Small intestine (tissue), 7 donors: Measurements from ENCODE around the gene SLC4A5. TPM values are rescaled to one million over a fixed set of nuclear protein-coding genes. Genes with fewer than 3 reads are reported as not detected.

Source experiments
- DNase-seq, 2 donors: peaks; one replicate each; pipeline versions ENCODE4 v3.0.0 to v3.0.0-alpha.2; 2013
- FAIRE-seq: peaks from 2 replicates; lab custom pipeline; 2012; peaks lifted over from hg19 to GRCh38; lab: Jason Lieb, UNC
- H3K27ac ChIP-seq, 3 donors: one replicate each; pipeline ENCODE4 v1.5.1; 2013; ENCODE audit warnings: low read length in 2 of 3, mild to moderate bottlenecking in 2 of 3, control low read depth in 1 of 3, inconsistent platforms in 1 of 3, low read depth in 1 of 3, moderate library complexity in 1 of 3
- H3K27me3 ChIP-seq, 3 donors: one replicate each; pipeline ENCODE4 v1.6.1; 2013; ENCODE audit warnings: low read length in 3 of 3, inconsistent platforms in 1 of 3; ENCODE audit not compliant: control insufficient read depth in 3 of 3, insufficient read depth in 3 of 3
- H3K36me3 ChIP-seq, 3 donors: one replicate each; pipeline ENCODE4 v1.6.1; 2013; ENCODE audit warnings: low read length in 3 of 3, inconsistent platforms in 1 of 3, low read depth in 1 of 3, mild to moderate bottlenecking in 1 of 3, moderate library complexity in 1 of 3; ENCODE audit not compliant: control insufficient read depth in 3 of 3, insufficient read depth in 2 of 3
- H3K4me1 ChIP-seq, 3 donors: one replicate each; pipeline ENCODE4 v1.6.1; 2013; ENCODE audit warnings: low read length in 2 of 3, inconsistent platforms in 1 of 3, low read depth in 1 of 3, mild to moderate bottlenecking in 1 of 3, moderate library complexity in 1 of 3; ENCODE audit not compliant: control insufficient read depth in 3 of 3, insufficient read depth in 2 of 3
- H3K4me3 ChIP-seq, 3 donors: one replicate each; pipeline ENCODE4 v1.5.1; 2013; ENCODE audit warnings: low read length in 3 of 3, control low read depth in 1 of 3, inconsistent platforms in 1 of 3, low read depth in 1 of 3, mild to moderate bottlenecking in 1 of 3, moderate library complexity in 1 of 3
- H3K9me3 ChIP-seq, 2 donors: one replicate each; pipeline ENCODE4 v1.6.1; 2013; ENCODE audit warnings: low read depth in 1 of 2, low read length in 1 of 2; ENCODE audit not compliant: control insufficient read depth in 2 of 2, insufficient read depth in 1 of 2
- whole genome bisulfite sequencing, 3 donors: extraction: QIAGEN DNeasy Blood & Tissue Kit; methylation state at CpG; one replicate each; pipeline ENCODE4 v1.1.7; 2013; 5-methylcytosine and 5-hydroxymethylcytosine counted together
- polyA plus RNA-seq, 4 donors: library from polyadenylated mRNA; stranded (reverse) in 3 of 4; unstranded in 1 of 4; fragments of 200-250 nt in 3 of 4; fragments of 120-200 nt in 1 of 4; gene quantifications; one replicate each; pipeline versions ENCODE4 v1.2.1 to v1.2.3, GENCODE V29; 2013
- donor health status: healthy with polysubstance abuse.
- donor health status: control.
- donor health status: control.
- donor health status: Bipolar disorder and iron deficiency.
- donor health status: healthy.

The SLC4A5 gene
- polyA plus RNA-seq, 4 donors: 0.43 to 2.0 (median 0.59) TPM; not detected in 1

DNA sequence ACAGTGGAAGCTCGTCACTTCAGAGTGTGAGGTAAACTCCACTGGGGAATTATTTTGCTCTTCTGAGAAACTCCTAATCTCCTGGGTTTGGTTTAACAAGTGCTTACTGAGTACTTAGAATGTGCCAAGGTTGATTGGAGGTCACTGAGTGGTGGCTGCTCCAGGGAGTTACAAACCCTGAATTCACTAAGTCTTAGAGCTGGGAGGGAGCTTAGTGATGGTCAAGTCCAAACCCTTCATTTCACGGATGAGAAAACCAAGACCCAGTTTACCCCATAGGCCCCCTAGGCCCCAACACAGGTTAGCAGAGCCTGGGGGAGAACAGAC lies 52.0 kb downstream of the SLC4A5 start:
- WGBS, 3 donors: 53 to 71% (median 63%) methylated on average over 2 of the region's 2 CpGs
- no peaks in the 10 kb centered on the region for H3K9me3 ChIP-seq
- H3K27ac ChIP-seq: peak overlapping the region in 1 of 3 donors; percentile 74
- FAIRE-seq (no peak), DNase-seq (no peak)
- peaks cover 0 to 8% (median 0%) of the 10 kb centered on the region in 3 donors for H3K4me1 ChIP-seq
- H3K4me3 ChIP-seq: no peak overlapping the region
- no peaks in the 10 kb centered on the region for H3K36me3 ChIP-seq
- H3K27me3 ChIP-seq: no peaks in the 10 kb centered on the region

DNA sequence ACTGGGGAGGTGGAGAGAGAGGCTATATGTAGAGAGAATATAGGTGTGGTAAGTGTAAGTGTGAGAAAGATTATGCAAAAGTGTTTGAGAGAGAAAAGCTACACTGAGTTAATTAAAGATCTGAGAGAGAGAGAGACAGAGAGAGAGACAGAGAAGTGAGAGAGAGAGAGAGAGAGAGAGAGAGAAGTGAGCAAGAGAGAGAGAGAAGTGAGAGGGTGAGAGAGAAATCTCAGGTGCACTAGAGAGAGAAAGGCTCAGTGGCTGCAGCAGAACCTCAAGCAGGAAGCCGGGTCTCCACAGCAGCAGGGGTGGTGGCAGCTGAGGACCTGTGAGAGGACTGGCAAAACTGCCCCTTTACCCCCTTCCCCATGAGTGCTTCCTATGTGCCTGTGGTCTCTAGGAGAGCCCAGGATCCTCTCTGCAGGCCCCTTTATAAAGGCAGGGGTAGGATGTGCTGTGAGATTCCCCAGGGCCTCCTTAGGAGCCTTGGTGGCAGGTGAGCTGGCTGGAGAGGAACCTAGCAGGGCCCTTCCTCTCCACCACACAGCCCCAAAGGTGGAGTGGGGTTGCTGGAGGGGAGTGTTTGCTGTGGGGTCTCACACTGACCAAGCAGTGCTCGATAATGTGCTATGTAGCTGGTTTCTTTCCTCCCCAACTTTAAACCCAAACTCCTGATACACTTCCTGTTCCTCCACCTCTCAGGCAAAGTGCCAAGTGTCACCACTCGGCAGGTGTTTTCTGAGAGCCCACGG lies 52.6 kb downstream of the SLC4A5 start:
- 25 to 30% (median 26%) methylated on average over 4 of the region's 4 CpGs for WGBS, 3 donors
- FAIRE-seq (no peak), DNase-seq (peak in 1 of 2 donors; percentile 31)
- Histone ChIP-seq H3K4me1 (peaks cover 0 to 8% (median 0%) of the 10 kb centered on the region in 3 donors), H3K27me3 (no peaks in the 10 kb centered on the region), H3K36me3 (no peaks in the 10 kb centered on the region), H3K9me3 (no peaks in the 10 kb centered on the region), H3K27ac (peak overlapping the region in 2 of 3 donors; percentile 24 to 74), H3K4me3 (no peak overlapping the region)

DNA sequence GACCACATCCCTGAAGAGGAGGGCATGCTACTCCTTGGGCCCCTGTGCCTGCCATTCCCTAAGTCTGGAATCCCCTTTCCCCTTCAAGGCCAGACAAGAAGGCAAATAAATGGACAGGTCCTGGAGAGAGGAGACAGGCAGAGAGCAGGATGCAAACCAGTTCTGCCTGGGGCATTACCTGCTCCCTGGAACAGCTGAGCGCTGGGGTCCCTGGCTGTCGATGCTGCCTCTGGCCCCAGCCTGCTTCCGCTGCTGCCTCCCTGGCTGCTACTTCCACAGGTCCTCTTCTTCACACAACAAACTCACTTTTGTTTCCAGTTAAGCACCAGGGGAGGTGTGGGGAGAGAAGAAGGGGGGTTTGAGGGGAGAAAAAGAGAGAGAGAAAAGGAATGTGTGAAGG lies 53.1 kb downstream of the SLC4A5 start:
- H3K9me3 ChIP-seq: no peaks in the 10 kb centered on the region
- H3K27me3 ChIP-seq: no peaks in the 10 kb centered on the region
- no peak overlapping the region for H3K27ac ChIP-seq
- DNase-seq (no peak), FAIRE-seq (no peak)
- H3K4me3 ChIP-seq: no peak overlapping the region
- WGBS, 3 donors: 71 to 94% (median 89%) methylated on average over 3 of the region's 3 CpGs
- no peaks in the 10 kb centered on the region for H3K36me3 ChIP-seq
- peaks cover 0 to 8% (median 0%) of the 10 kb centered on the region in 3 donors for H3K4me1 ChIP-seq

DNA sequence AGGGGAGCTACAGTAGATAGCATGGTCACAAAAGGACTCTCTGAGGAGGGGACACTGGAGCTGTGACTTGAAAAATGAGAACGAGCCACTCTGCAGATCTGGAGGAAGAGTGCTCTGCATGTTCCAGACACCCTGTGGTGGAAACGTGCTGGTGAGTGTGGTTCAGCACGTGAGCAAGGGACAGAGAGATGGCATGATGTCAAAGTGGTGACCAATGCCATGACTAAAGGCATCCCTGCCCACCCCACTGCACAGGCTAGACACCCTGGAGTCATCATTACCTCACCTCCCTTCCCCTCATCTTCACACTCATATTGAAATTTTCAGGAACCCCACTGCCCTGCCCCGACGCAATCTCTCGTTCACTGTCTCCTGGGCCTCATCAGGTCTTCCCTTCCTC lies 56.5 kb downstream of the SLC4A5 start:
- H3K4me1 ChIP-seq: peaks cover 0 to 5% (median 0%) of the 10 kb centered on the region in 3 donors
- no peak for FAIRE-seq

DNA sequence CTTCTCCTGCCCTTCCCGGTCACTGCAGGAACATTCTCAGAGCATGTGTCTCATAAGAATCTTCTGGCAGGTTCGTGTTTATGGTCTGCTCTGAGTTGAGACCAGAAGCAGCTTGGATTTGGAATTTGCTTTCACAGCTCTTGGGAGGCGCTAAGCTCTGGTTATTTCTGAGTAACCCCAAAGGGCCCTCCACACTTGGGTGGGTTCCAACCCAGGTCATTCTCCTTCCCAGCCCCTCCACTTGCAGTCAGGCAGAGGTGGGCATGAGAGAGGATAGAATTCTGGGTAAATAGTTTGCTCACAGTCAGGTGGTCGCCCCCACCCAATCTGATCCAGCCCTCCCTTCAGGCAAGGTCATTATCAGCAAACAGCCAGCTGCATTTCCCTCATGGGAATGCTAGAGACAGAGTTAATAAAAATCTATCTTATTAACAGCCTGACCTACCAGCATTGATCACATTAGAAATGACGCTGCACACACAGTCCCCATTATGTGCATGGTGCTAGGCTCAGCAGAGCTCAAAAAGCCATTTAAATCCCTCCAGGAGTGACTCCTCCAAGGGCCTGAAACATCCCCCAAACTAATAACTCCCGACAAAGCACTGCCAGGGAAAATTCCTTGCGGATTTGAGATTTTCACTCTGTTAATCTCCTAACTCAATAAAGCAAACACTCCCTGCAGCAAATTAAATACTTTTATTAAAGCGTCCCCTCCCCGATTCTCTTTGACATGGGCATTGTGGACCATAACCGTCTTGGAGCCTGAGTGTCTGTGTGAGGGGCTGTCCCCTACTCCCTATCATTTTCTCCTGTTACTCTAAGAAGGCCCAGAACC lies 61.9 kb downstream of the SLC4A5 start:
- H3K9me3 ChIP-seq: no peaks in the 10 kb centered on the region
- 82 to 90% (median 86%) methylated on average over 10 of the region's 10 CpGs for WGBS, 3 donors
- DNase-seq (no peak), FAIRE-seq (no peak)
- H3K4me3 ChIP-seq: no peak overlapping the region
- H3K4me1 ChIP-seq: peaks cover 0 to 5% (median 0%) of the 10 kb centered on the region in 3 donors
- no peak overlapping the region for H3K27ac ChIP-seq
- no peaks in the 10 kb centered on the region for H3K36me3 ChIP-seq
- H3K27me3 ChIP-seq: no peaks in the 10 kb centered on the region

More for the DNA sequence above, 56.5 kb downstream of the SLC4A5 start:
- Histone ChIP-seq H3K9me3 (no peaks in the 10 kb centered on the region), H3K27ac (no peak overlapping the region), H3K27me3 (no peaks in the 10 kb centered on the region), H3K4me3 (no peak overlapping the region), H3K36me3 (no peaks in the 10 kb centered on the region)
- no peak for DNase-seq
- 85 to 90% (median 85%) methylated on average over 6 of the region's 6 CpGs for WGBS, 3 donors

DNA sequence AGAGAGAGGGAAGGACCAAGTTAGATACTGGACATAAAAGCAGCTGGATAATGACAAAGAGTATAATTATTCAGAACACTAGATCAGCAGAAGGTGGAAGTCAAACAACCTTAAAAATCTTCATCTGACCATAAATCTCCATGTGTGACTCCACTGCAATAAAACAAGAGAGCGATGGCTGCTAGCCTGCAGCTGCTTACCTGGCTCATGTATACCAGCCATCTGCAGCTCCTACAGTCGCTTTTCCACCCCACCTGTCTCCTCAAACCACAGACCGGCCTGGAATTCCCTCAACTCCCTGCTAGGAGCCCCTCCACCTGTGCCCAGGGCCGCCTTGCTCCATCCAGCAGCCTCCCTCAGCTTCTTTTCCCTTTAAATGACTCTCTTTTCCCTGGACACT lies 64.5 kb downstream of the SLC4A5 start:
- peaks cover 0 to 5% (median 0%) of the 10 kb centered on the region in 3 donors for H3K4me1 ChIP-seq
- H3K9me3 ChIP-seq: no peaks in the 10 kb centered on the region
- WGBS, 3 donors: 19 to 59% (median 35%) methylated on average over 4 of the region's 4 CpGs
- H3K27me3 ChIP-seq: no peaks in the 10 kb centered on the region
- no peak overlapping the region for H3K4me3 ChIP-seq
- H3K36me3 ChIP-seq: no peaks in the 10 kb centered on the region
- DNase-seq (peak in 1 of 2 donors; percentile 7), FAIRE-seq (no peak)
- no peak overlapping the region for H3K27ac ChIP-seq

DNA sequence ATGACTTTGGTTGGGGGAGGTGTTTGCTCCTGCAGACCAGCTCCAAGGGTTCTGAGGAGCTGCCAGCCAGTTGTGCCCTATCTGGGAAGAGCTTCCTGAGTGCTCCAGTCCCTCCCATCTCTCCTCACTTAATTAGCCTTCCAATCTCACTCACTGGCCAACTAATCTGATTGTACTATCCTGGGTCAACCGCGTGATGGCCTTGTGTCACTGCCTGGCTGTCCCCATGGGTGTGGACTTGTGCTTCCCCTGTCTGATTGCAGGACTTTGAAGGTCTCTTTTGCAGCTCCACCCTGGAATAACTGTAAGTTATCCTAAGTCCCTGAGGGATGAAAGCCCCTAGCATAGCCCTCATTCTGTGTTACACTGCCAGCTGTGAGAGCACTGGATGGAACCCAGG lies 65.0 kb downstream of the SLC4A5 start:
- no peaks in the 10 kb centered on the region for H3K36me3 ChIP-seq
- WGBS, 3 donors: 10 to 66% (median 30%) methylated on average over 2 of the region's 2 CpGs
- peaks cover 0 to 5% (median 0%) of the 10 kb centered on the region in 3 donors for H3K4me1 ChIP-seq
- no peak overlapping the region for H3K4me3 ChIP-seq
- no peak for FAIRE-seq
- DNase-seq: peak; percentile 28 to 60
- no peak overlapping the region for H3K27ac ChIP-seq
- no peaks in the 10 kb centered on the region for H3K9me3 ChIP-seq
- H3K27me3 ChIP-seq: no peaks in the 10 kb centered on the region

DNA sequence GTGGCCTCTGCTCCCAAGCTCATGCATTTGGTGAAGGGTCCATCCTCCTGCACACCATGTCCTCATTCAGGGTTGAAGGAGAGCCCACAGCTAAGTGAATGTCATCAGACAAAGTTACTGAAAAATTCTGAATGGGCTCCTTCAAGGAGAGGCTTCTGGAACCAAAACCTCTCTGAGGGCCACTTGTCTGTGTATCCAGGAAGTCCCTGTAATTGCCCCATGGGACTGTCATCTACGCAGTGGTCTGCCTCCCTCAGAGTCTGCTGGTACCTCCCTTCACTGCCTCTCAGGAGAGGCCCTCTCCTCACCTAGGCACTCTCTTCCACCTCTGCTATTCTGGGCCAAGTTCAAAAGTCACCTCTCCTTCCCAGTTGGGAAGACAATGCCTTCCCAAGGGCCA lies 68.0 kb downstream of the SLC4A5 start:
- WGBS, 3 donors: 89 to 92% (median 91%) methylated on average over 1 of the region's 1 CpG
- H3K27ac ChIP-seq: no peak overlapping the region
- DNase-seq (no peak), FAIRE-seq (no peak)
- H3K4me1 ChIP-seq: no peaks in the 10 kb centered on the region
- H3K36me3 ChIP-seq: no peaks in the 10 kb centered on the region
- no peak overlapping the region for H3K4me3 ChIP-seq
- H3K9me3 ChIP-seq: no peaks in the 10 kb centered on the region
- no peaks in the 10 kb centered on the region for H3K27me3 ChIP-seq
